Progenitor cell of endocrine pancreas (in vitro differentiated cells): ENCODE data around the gene NLRP6. TPM values are rescaled to one million over a fixed set of nuclear protein-coding genes. Genes with fewer than 3 reads are reported as not detected.

Source experiments
- DNase-seq: peaks from one replicate; pipeline ENCODE4 v3.0.0; 2021; ENCODE audit warnings: low spot score; ENCODE audit not compliant: unreplicated experiment
- H3K27ac Mint-ChIP-seq: 2 replicates; pipeline ENCODE4 v1.8.0; 2021; ENCODE audit warnings: mild to moderate bottlenecking, moderate library complexity, mixed read lengths
- H3K27me3 Mint-ChIP-seq: 2 replicates; pipeline ENCODE4 v1.8.0; 2021; ENCODE audit warnings: mixed read lengths
- H3K36me3 Mint-ChIP-seq: 2 replicates; pipeline ENCODE4 v1.8.0; 2022; ENCODE audit warnings: mixed read lengths; ENCODE audit not compliant: insufficient read depth
- H3K4me1 Mint-ChIP-seq: 2 replicates; pipeline ENCODE4 v1.8.0; 2021; ENCODE audit warnings: low read depth, mixed read lengths
- H3K4me3 Mint-ChIP-seq: 2 replicates; pipeline ENCODE4 v1.8.0; 2021; ENCODE audit warnings: low read depth, mild to moderate bottlenecking, moderate library complexity, mixed read lengths
- H3K9me3 Mint-ChIP-seq: 2 replicates; pipeline ENCODE4 v1.8.0; 2021; ENCODE audit warnings: low read depth, mixed read lengths
- total RNA-seq: library from RNA; stranded (reverse); gene quantifications from 2 replicates; pipeline ENCODE4 v1.2.1, GENCODE V29; 2021
- TF ChIP-seq, protein P1 (sequence below): fragments of 200-600 bp; sonication (generic); IDR thresholded peaks from one replicate; pipeline ENCODE4 v1.5.0; 2021; ENCODE audit warnings: antibody characterized with exemption, mild to moderate bottlenecking; ENCODE audit not compliant: unreplicated experiment

Gene NLRP6
- total RNA-seq, 1 donor from 2014 or later, result not detected

DNA sequence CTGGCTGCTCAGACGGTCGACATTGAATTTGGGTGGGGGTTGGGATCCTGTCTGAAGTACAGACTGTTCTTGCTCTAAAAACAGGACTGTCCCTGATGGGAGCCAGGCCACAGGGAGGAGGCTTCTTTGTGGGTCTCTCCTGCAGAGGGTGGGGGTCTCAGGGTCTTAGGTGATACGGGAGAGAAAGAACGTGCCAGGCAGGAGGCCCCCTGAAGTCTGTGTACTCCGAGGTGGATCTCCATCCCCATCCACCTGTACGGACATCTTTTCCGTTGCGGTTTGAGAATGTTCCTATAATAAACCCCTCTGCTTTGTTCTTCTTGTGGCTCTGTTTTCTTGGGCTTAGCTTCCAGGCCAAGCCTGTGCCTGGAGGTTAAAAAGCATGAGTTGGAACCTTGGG is 25.5 kb upstream of the NLRP6 start:
- Mint-ChIP-seq H3K27me3 (no peaks in the 10 kb centered on the region), H3K9me3 (no peaks in the 10 kb centered on the region), H3K36me3 (peaks cover 26% of the 10 kb centered on the region), H3K4me3 (no peak overlapping the region), H3K27ac (no peak overlapping the region), H3K4me1 (no peaks in the 10 kb centered on the region)
- TF ChIP-seq, protein P1, sequence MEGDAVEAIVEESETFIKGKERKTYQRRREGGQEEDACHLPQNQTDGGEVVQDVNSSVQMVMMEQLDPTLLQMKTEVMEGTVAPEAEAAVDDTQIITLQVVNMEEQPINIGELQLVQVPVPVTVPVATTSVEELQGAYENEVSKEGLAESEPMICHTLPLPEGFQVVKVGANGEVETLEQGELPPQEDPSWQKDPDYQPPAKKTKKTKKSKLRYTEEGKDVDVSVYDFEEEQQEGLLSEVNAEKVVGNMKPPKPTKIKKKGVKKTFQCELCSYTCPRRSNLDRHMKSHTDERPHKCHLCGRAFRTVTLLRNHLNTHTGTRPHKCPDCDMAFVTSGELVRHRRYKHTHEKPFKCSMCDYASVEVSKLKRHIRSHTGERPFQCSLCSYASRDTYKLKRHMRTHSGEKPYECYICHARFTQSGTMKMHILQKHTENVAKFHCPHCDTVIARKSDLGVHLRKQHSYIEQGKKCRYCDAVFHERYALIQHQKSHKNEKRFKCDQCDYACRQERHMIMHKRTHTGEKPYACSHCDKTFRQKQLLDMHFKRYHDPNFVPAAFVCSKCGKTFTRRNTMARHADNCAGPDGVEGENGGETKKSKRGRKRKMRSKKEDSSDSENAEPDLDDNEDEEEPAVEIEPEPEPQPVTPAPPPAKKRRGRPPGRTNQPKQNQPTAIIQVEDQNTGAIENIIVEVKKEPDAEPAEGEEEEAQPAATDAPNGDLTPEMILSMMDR, result no peak
- no peak for DNase-seq

DNA sequence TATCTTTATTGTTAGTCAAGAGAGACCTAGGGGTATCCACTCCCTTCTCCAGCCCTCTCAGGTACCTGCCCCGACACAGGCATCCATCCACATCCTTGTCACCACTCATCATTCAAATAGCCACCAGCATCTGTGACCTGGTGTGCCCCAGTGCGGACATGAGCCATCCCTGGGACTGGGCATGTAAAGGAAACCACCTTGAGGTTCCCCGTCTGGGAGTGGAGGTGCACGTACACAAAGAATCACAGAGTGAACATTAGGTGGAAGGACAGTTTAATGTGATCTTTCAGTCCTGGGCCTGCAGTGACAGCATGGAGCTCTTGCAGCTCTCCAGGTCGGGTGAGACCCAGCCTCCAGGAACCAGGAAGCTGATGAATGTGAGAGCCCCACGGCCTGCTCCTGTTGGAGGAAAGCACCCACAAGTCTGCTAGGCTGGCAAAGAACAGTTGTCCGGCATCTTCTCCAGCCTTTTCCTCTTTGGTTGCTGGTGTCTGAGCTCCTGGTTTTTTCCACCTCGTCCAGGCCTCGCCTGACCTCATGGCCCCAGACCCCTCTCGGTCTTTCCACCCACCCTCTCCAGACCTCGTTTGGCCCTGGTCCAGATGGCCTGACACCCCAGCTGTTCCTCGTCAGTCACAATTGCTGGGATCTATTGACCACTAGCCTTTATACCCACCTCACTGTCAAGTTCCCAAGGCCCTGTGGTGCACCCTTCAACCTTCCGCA is 24.9 kb upstream of the NLRP6 start:
- Mint-ChIP-seq H3K4me1 (no peaks in the 10 kb centered on the region), H3K4me3 (no peak overlapping the region), H3K36me3 (peaks cover 22% of the 10 kb centered on the region), H3K27ac (no peak overlapping the region), H3K27me3 (peaks cover 4% of the 10 kb centered on the region), H3K9me3 (no peaks in the 10 kb centered on the region)
- DNase-seq, result no peak
- TF ChIP-seq, protein P1, result no peak

DNA sequence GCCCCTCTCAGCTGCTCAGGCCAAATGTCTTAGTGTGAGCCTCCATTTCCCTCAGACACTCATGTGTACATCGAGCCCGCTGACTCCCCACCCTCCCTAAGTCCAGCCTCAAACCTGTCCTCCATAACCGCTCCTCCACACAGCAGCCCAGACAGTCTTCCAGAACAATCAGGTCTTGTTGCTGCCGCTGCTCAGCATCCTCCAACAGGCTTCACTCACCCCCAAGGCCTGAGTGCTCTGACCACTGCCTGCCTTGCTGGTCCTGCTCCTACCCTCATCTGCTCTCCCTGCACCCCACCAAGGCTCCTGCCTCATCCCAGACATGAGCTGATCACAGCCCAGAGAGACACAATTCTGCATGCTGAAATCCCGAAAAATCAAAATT is 24.3 kb upstream of the NLRP6 start:
- DNase-seq, result no peak
- no peak overlapping the region for H3K4me3 Mint-ChIP-seq
- peaks cover 20% of the 10 kb centered on the region for H3K36me3 Mint-ChIP-seq
- H3K27ac Mint-ChIP-seq, result peak overlapping the region; percentile 80
- peaks cover 4% of the 10 kb centered on the region for H3K27me3 Mint-ChIP-seq
- H3K9me3 Mint-ChIP-seq, result no peaks in the 10 kb centered on the region
- no peaks in the 10 kb centered on the region for H3K4me1 Mint-ChIP-seq
- TF ChIP-seq, protein P1, result no peak

DNA sequence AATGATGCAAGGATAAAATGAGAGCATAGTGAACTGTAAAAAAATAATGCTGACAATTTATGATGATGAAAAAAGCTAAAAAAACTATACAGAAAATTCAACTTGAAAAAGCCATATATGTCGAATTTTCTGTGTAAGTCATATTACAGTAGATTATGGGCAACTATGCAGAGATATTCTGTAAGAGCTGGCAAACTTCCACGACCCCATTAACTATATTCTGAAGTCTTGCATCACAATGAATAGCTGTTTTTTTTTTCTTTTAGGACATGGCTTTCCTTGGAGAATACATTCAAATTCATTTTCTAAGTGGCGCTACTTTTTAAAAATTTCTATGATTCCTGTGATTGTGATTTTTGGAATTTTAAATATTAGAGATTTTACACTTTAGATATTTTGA is 23.0 kb upstream of the NLRP6 start:
- Mint-ChIP-seq H3K4me3 (no peak overlapping the region), H3K9me3 (no peaks in the 10 kb centered on the region), H3K4me1 (no peaks in the 10 kb centered on the region), H3K27me3 (peaks cover 4% of the 10 kb centered on the region), H3K27ac (no peak overlapping the region), H3K36me3 (peaks cover 16% of the 10 kb centered on the region)
- TF ChIP-seq, protein P1, result no peak
- no peak for DNase-seq

DNA sequence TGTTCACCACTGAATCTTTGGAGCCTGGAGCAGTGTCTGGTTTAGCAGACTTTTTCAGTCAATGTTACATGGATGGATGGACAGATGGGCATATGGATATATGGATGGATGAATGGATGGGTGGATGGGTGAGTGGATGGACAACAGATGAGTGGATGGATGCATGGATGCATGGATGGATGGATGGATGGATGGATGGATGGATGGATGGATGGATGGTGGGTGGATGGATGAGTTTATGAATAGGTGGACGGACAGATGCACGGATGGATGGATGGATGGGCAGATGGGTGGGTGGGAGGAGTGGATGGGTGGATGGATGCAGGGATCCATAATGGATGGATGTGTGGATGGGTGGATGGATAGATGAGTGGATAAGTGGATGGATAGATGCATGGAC is 22.4 kb upstream of the NLRP6 start:
- H3K4me1 Mint-ChIP-seq, result no peaks in the 10 kb centered on the region
- TF ChIP-seq, protein P1, result no peak
- peaks cover 4% of the 10 kb centered on the region for H3K27me3 Mint-ChIP-seq
- no peak for DNase-seq
- H3K4me3 Mint-ChIP-seq, result no peak overlapping the region
- H3K9me3 Mint-ChIP-seq, result no peaks in the 10 kb centered on the region
- H3K27ac Mint-ChIP-seq, result no peak overlapping the region
- peaks cover 15% of the 10 kb centered on the region for H3K36me3 Mint-ChIP-seq
